SK-N-SH (cell line): ENCODE measurements around the gene TOX2. TPM values are rescaled to one million over a fixed set of nuclear protein-coding genes. Genes with fewer than 3 reads are reported as not detected.

Experiments
- CTCF ChIA-PET: fragments of 300-600, 350-600 bp; formaldehyde crosslinking; extraction: SDS; loops from one replicate; lab custom pipeline; 2021; lab: Yijun Ruan, JAX
- POLR2A ChIA-PET: fragments of 350-600 bp; sonication (Branson Sonifier 250); formaldehyde crosslinking; extraction: SDS; loops from one replicate; lab custom pipeline; 2020; ENCODE audit warnings: antibody characterized with exemption, inconsistent platforms; lab: Yijun Ruan, JAX
- DNase-seq: peaks from one replicate; pipeline ENCODE4 v3.0.0; 2012
- H2AFZ ChIP-seq: fragments of 200-600 bp; sonication (generic); 2 replicates; pipeline ENCODE4 v1.8.1; 2016; ENCODE audit warnings: antibody characterized with exemption, mild to moderate bottlenecking, low read depth
- H3F3A ChIP-seq: fragments of 200-600 bp; sonication (generic); replicated peaks from 2 replicates; pipeline ENCODE3; 2016; ENCODE audit warnings: antibody characterized with exemption, mild to moderate bottlenecking; ENCODE audit not compliant: insufficient read depth
- H3K27ac ChIP-seq, 2 experiments: fragments of 200-500 bp in 1 of 2; fragments of 200-600 bp in 1 of 2; sonication (Bioruptor generic) in 1 of 2; sonication (generic), shearing (Covaris generic) in 1 of 2; 2 replicates each; pipeline versions ENCODE4 v1.5.1 to v1.6.1; 2014 to 2016; ENCODE audit warnings: low read depth in 2 of 2, inconsistent platforms in 1 of 2, low read length in 1 of 2, mild to moderate bottlenecking in 1 of 2, mixed read lengths in 1 of 2
- H3K27me3 ChIP-seq: fragments of 200-600 bp; sonication (generic), shearing (Covaris generic); 2 replicates; pipeline ENCODE4 v1.6.1; 2016; ENCODE audit warnings: mixed run types; ENCODE audit not compliant: insufficient read depth
- H3K36me3 ChIP-seq, 2 experiments: fragments of 200-500 bp in 1 of 2; fragments of 200-600 bp in 1 of 2; sonication (Bioruptor generic) in 1 of 2; sonication (generic) in 1 of 2; replicated peaks in 1 of 2; 2 replicates each; pipeline versions ENCODE3 to v1.5.1; 2014 to 2016; ENCODE audit warnings: low read length in 1 of 2, mild to moderate bottlenecking in 1 of 2; ENCODE audit not compliant: insufficient read depth in 2 of 2, control insufficient read depth in 1 of 2
- H3K4me1 ChIP-seq, 2 experiments: fragments of 200-500 bp in 1 of 2; fragments of 200-600 bp in 1 of 2; sonication (Bioruptor generic) in 1 of 2; sonication (generic), shearing (Covaris generic) in 1 of 2; 2 replicates each; pipeline versions ENCODE4 v1.5.1 to v1.6.1; 2014 to 2016; ENCODE audit warnings: low read depth in 1 of 2, low read length in 1 of 2, mixed run types in 1 of 2; ENCODE audit not compliant: insufficient read depth in 2 of 2, control insufficient read depth in 1 of 2
- H3K4me2 ChIP-seq: fragments of 200-600 bp; sonication (generic), shearing (Covaris generic); 2 replicates; pipeline ENCODE4 v1.6.1; 2017; ENCODE audit warnings: mixed run types
- H3K4me3 ChIP-seq, 2 experiments: fragments of 200-500 bp in 1 of 2; fragments of 200-600 bp in 1 of 2; sonication (Bioruptor generic) in 1 of 2; sonication (generic), shearing (Covaris generic) in 1 of 2; 2 replicates each; pipeline versions ENCODE4 v1.5.1 to v1.8.1; 2014 to 2016; ENCODE audit warnings: low read depth in 2 of 2, inconsistent platforms in 1 of 2, low read length in 1 of 2, mild to moderate bottlenecking in 1 of 2, mixed read lengths in 1 of 2, moderate library complexity in 1 of 2
- H3K79me2 ChIP-seq: fragments of 200-600 bp; sonication (generic); 2 replicates; pipeline ENCODE4 v1.8.1; 2017; ENCODE audit warnings: mild to moderate bottlenecking; ENCODE audit not compliant: insufficient read depth
- H3K9ac ChIP-seq: fragments of 200-600 bp; sonication (generic); 2 replicates; pipeline ENCODE4 v1.6.1; 2017; ENCODE audit warnings: mixed run types
- H3K9me2 ChIP-seq: fragments of 200-600 bp; sonication (generic); 2 replicates; pipeline ENCODE4 v1.6.1; 2017; ENCODE audit warnings: mixed run types
- H3K9me3 ChIP-seq: fragments of 200-600 bp; sonication (generic); 2 replicates; pipeline ENCODE4 v1.6.1; 2017; ENCODE audit warnings: mixed run types, mild to moderate bottlenecking, moderate library complexity
- H4K20me1 ChIP-seq: fragments of 200-600 bp; sonication (generic); 2 replicates; pipeline ENCODE4 v1.6.1; 2017; ENCODE audit warnings: mild to moderate bottlenecking, mixed run types; ENCODE audit not compliant: insufficient read depth
- CHD2 ChIP-seq: fragments of 150-350 bp; IDR thresholded peaks from 2 replicates; pipeline ENCODE4 v1.6.1; 2018; ENCODE audit warnings: low read length; ENCODE audit not compliant: partially characterized antibody
- ELF1 ChIP-seq: IDR thresholded peaks from 2 replicates; pipeline ENCODE4 v1.4.0; 2012
- EZH2phosphoT487 ChIP-seq: fragments of 200-600 bp; sonication (generic); IDR thresholded peaks from 2 replicates; pipeline ENCODE4 v1.6.1; 2017; ENCODE audit warnings: low read depth, mixed run types, mild to moderate bottlenecking, antibody characterized with exemption, moderate library complexity, borderline replicate concordance
- FOXJ3 ChIP-seq: sonication (generic); formaldehyde crosslinking; IDR thresholded peaks from 2 replicates; pipeline ENCODE4 v1.5.1; 2020; ENCODE audit warnings: mild to moderate bottlenecking, missing genetic modification reagents
- FOXM1 ChIP-seq: IDR thresholded peaks from 2 replicates; pipeline ENCODE4 v1.4.0; 2012; ENCODE audit warnings: low read depth, mild to moderate bottlenecking
- GABPA ChIP-seq: IDR thresholded peaks from 2 replicates; pipeline ENCODE4 v1.4.0; 2012; ENCODE audit warnings: low read depth, mild to moderate bottlenecking
- GATA2 ChIP-seq: sonication (generic); formaldehyde crosslinking; IDR thresholded peaks from 2 replicates; pipeline ENCODE4 v1.5.0; 2020; ENCODE audit warnings: mild to moderate bottlenecking, missing genetic modification reagents
- JUND ChIP-seq: IDR thresholded peaks from 2 replicates; pipeline ENCODE4 v1.4.0; 2012
- MEF2A ChIP-seq: IDR thresholded peaks from 2 replicates; pipeline ENCODE4 v1.4.0; 2012; ENCODE audit warnings: low read depth, borderline replicate concordance
- NFIC ChIP-seq: IDR thresholded peaks from 2 replicates; pipeline ENCODE4 v1.4.0; 2012; ENCODE audit warnings: borderline replicate concordance
- NRF1 ChIP-seq: IDR thresholded peaks from 2 replicates; pipeline ENCODE4 v1.6.1; 2012; ENCODE audit warnings: low read depth, mild to moderate bottlenecking, low read length
- POLR2AphosphoS5 ChIP-seq: IDR thresholded peaks from 2 replicates; pipeline ENCODE4 v1.6.1; 2012; ENCODE audit warnings: low read depth, low read length
- RAD21 ChIP-seq: IDR thresholded peaks from 2 replicates; pipeline ENCODE4 v1.6.1; 2012; ENCODE audit warnings: mild to moderate bottlenecking, low read length
- RCOR1 ChIP-seq: fragments of 150-350 bp; IDR thresholded peaks from 2 replicates; pipeline ENCODE4 v1.6.1; 2017; ENCODE audit warnings: antibody characterized with exemption, low read length
- REST ChIP-seq: IDR thresholded peaks from 2 replicates; pipeline ENCODE4 v1.6.1; 2012; ENCODE audit warnings: mild to moderate bottlenecking, low read depth, low read length, moderate library complexity
- RFX5 ChIP-seq: IDR thresholded peaks from 2 replicates; pipeline ENCODE4 v1.6.1; 2012; ENCODE audit warnings: mild to moderate bottlenecking, improper control_type of control experiment, low read length
- SIN3A ChIP-seq: IDR thresholded peaks from 2 replicates; pipeline ENCODE4 v1.6.1; 2012; ENCODE audit warnings: low read depth, mild to moderate bottlenecking, low read length, moderate library complexity, borderline replicate concordance
- USF1 ChIP-seq: IDR thresholded peaks from 2 replicates; pipeline ENCODE4 v1.4.0; 2012; ENCODE audit warnings: low read depth, borderline replicate concordance
- USF2 ChIP-seq: fragments of 150-350 bp; IDR thresholded peaks from 2 replicates; pipeline ENCODE4 v1.6.1; 2017; ENCODE audit warnings: antibody characterized with exemption, low read length, low read depth, borderline replicate concordance
- WGBS: methylation state at CpG from one replicate; pipeline ENCODE4 v1.1.6; 2017; ENCODE audit warnings: low lambda C conversion rate; 5-methylcytosine and 5-hydroxymethylcytosine counted together
- polyA plus RNA-seq, 3 experiments: library from polyadenylated mRNA; depleted of rRNA; stranded (reverse); fragments of >200 nt; gene quantifications; 2 replicates each; pipeline ENCODE4 v1.2.3, GENCODE V29; 2012
- TF ChIP-seq, protein P1 (sequence below): fragments of 150-350 bp; IDR thresholded peaks from 2 replicates; pipeline ENCODE4 v1.6.1; 2016; ENCODE audit warnings: mild to moderate bottlenecking, low read depth, low read length
- TF ChIP-seq, protein P2 (sequence below): fragments of 200-600 bp; sonication (generic); IDR thresholded peaks from 2 replicates; pipeline ENCODE4 v1.6.1; 2017; ENCODE audit warnings: antibody characterized with exemption, mild to moderate bottlenecking, moderate library complexity
- TF ChIP-seq, protein P3 (sequence below): IDR thresholded peaks from 2 replicates; pipeline ENCODE4; 2012

The TOX2 gene
- polyA plus RNA-seq, 1 of the 3 experiments (the other 2 are of a cell fraction): 15.4 TPM

- TF ChIP-seq CHD2 (no peak), FOXJ3 (CRISPR knock-in tag) (no peak), RFX5 (no peak), RAD21 (no peak), REST (no peak), USF2 (no peak), POLR2AphosphoS5 (no peak), NFIC (no peak)
- TF ChIP-seq, protein P1, sequence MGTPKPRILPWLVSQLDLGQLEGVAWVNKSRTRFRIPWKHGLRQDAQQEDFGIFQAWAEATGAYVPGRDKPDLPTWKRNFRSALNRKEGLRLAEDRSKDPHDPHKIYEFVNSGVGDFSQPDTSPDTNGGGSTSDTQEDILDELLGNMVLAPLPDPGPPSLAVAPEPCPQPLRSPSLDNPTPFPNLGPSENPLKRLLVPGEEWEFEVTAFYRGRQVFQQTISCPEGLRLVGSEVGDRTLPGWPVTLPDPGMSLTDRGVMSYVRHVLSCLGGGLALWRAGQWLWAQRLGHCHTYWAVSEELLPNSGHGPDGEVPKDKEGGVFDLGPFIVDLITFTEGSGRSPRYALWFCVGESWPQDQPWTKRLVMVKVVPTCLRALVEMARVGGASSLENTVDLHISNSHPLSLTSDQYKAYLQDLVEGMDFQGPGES: no peak
Observed at GRCh38 chr20:43893930-43894329, 20.7 kb upstream of the TOX2 start (continued).

DNA sequence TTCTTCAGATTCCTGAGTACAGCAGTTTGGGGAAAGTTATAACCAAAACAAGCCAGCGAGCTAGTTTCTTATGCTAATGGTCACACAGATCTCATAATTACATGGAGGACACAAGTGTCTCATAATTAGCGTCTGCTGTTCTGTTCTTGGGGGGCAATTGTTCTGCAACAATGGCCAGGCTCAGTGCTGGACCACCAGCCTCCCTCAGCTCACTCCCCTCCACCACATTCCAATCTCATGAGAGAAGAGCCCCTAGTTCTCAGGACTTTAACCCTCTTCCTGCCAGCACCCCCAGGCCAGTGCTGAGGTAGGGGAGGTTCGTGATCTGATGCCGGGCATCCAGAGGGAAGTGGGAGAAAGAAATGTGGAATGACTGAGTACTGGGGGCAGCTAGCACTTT is 20.2 kb upstream of the TOX2 start:
- 80% methylated on average over 4 of the region's 4 CpGs for WGBS
- ChIA-PET CTCF (interaction anchor here (1.3 kb wide), 1 partner anchor 12 kb away, joined by 3 read pairs; no protein-coding TSS in a partner anchor), POLR2A (no interaction called here)
- no peaks in the 10 kb centered on the region for H3K36me3 ChIP-seq
- H3K79me2 ChIP-seq: no peaks in the 10 kb centered on the region
- no peak for DNase-seq
- H3K27ac ChIP-seq: no peak overlapping the region
- H3F3A ChIP-seq: no peaks in the 10 kb centered on the region
- H3K4me1 ChIP-seq: no peaks in the 10 kb centered on the region
- no peak overlapping the region for H3K9ac ChIP-seq
- H3K4me2 ChIP-seq: no peak overlapping the region
- no peaks in the 10 kb centered on the region for H3K27me3 ChIP-seq
- no peaks in the 10 kb centered on the region for H4K20me1 ChIP-seq
- no peak overlapping the region for H2AFZ ChIP-seq
- 0 out of 2 replicates have a peak, but pooled peaks cover 3% of the 10 kb centered on the region for H3K9me3 ChIP-seq
- H3K4me3 ChIP-seq: no peak overlapping the region
- no peaks in the 10 kb centered on the region for H3K9me2 ChIP-seq
- TF ChIP-seq CHD2 (no peak), RCOR1 (no peak), ELF1 (no peak), USF2 (no peak), JUND (no peak), FOXM1 (no peak), USF1 (no peak), NRF1 (no peak), SIN3A (no peak), GABPA (no peak), POLR2AphosphoS5 (no peak), GATA2 (CRISPR knock-in tag) (no peak), MEF2A (no peak), EZH2phosphoT487 (no peak), FOXJ3 (CRISPR knock-in tag) (no peak)
- TF ChIP-seq, protein P2, sequence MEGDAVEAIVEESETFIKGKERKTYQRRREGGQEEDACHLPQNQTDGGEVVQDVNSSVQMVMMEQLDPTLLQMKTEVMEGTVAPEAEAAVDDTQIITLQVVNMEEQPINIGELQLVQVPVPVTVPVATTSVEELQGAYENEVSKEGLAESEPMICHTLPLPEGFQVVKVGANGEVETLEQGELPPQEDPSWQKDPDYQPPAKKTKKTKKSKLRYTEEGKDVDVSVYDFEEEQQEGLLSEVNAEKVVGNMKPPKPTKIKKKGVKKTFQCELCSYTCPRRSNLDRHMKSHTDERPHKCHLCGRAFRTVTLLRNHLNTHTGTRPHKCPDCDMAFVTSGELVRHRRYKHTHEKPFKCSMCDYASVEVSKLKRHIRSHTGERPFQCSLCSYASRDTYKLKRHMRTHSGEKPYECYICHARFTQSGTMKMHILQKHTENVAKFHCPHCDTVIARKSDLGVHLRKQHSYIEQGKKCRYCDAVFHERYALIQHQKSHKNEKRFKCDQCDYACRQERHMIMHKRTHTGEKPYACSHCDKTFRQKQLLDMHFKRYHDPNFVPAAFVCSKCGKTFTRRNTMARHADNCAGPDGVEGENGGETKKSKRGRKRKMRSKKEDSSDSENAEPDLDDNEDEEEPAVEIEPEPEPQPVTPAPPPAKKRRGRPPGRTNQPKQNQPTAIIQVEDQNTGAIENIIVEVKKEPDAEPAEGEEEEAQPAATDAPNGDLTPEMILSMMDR: no peak
- TF ChIP-seq, protein P3, sequence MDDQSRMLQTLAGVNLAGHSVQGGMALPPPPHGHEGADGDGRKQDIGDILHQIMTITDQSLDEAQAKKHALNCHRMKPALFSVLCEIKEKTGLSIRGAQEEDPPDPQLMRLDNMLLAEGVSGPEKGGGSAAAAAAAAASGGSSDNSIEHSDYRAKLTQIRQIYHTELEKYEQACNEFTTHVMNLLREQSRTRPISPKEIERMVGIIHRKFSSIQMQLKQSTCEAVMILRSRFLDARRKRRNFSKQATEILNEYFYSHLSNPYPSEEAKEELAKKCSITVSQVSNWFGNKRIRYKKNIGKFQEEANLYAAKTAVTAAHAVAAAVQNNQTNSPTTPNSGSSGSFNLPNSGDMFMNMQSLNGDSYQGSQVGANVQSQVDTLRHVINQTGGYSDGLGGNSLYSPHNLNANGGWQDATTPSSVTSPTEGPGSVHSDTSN: no peak
